ENCODE data around the gene HIRIP3. TPM values are rescaled to one million over a fixed set of nuclear protein-coding genes. Genes with fewer than 3 reads are reported as not detected.

HIRIP3 gene
- total and polyA plus RNA-seq, 2 of the 13 experiments (the other 11 are each of a cell fraction or from before 2014, with no cell fraction given), result 12.6 to 17.2 TPM

DNA sequence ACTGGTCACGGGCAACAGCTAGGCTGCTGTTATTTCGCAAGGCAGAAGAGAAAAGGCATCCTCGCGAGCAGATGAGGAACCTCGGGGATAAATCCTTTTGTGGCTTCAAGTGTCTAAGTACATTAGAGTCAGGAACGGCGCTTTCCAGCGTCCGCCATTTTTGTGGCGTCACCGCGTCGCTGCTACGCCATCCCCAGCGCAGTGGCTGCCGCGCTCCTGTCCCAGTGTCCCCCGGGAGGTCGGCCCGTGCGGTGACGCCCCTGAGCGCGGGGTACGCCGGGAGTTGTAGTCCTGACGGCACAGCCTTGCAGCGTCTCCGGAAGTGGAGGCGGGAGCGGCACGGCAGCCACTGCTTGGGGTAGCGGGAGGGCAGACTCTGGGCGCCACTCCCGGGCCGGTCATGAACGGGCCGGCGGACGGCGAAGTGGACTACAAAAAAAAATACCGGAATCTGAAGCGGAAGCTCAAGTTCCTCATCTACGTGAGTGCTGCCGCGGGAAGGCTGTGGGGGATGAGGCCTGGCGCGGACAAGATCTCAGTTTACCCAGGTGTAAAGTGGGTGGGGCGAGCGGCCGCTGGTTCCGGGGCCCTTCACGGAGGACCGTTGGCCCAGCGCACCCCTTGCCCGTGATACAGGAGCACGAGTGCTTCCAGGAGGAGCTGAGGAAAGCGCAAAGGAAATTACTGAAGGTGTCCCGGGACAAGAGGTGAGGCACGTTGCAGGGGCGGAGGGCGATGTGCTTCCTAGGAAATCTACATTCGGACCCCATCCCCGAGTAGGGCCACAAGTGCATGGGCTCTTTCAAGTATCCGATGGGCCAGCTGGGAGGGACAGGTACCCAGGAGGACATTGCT is 721 bp upstream of the HIRIP3 start, which contains the start of gene INO80E (continued):
- TF ChIP-seq, protein P1, sequence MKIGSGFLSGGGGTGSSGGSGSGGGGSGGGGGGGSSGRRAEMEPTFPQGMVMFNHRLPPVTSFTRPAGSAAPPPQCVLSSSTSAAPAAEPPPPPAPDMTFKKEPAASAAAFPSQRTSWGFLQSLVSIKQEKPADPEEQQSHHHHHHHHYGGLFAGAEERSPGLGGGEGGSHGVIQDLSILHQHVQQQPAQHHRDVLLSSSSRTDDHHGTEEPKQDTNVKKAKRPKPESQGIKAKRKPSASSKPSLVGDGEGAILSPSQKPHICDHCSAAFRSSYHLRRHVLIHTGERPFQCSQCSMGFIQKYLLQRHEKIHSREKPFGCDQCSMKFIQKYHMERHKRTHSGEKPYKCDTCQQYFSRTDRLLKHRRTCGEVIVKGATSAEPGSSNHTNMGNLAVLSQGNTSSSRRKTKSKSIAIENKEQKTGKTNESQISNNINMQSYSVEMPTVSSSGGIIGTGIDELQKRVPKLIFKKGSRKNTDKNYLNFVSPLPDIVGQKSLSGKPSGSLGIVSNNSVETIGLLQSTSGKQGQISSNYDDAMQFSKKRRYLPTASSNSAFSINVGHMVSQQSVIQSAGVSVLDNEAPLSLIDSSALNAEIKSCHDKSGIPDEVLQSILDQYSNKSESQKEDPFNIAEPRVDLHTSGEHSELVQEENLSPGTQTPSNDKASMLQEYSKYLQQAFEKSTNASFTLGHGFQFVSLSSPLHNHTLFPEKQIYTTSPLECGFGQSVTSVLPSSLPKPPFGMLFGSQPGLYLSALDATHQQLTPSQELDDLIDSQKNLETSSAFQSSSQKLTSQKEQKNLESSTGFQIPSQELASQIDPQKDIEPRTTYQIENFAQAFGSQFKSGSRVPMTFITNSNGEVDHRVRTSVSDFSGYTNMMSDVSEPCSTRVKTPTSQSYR (CRISPR knock-in tag; IDR thresholded peaks at IDR 0.05; ENCODE audit: borderline replicate concordance), result peak; percentile 2; the same call in 1 of the 2 replicates
- TF ChIP-seq, protein P2, sequence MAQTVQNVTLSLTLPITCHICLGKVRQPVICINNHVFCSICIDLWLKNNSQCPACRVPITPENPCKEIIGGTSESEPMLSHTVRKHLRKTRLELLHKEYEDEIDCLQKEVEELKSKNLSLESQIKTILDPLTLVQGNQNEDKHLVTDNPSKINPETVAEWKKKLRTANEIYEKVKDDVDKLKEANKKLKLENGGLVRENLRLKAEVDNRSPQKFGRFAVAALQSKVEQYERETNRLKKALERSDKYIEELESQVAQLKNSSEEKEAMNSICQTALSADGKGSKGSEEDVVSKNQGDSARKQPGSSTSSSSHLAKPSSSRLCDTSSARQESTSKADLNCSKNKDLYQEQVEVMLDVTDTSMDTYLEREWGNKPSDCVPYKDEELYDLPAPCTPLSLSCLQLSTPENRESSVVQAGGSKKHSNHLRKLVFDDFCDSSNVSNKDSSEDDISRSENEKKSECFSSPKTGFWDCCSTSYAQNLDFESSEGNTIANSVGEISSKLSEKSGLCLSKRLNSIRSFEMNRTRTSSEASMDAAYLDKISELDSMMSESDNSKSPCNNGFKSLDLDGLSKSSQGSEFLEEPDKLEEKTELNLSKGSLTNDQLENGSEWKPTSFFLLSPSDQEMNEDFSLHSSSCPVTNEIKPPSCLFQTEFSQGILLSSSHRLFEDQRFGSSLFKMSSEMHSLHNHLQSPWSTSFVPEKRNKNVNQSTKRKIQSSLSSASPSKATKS (CRISPR knock-in tag; IDR thresholded peaks at IDR 0.05), result peak; percentile 92; the same call in 1 of the 2 replicates
- TF ChIP-seq, protein P3, sequence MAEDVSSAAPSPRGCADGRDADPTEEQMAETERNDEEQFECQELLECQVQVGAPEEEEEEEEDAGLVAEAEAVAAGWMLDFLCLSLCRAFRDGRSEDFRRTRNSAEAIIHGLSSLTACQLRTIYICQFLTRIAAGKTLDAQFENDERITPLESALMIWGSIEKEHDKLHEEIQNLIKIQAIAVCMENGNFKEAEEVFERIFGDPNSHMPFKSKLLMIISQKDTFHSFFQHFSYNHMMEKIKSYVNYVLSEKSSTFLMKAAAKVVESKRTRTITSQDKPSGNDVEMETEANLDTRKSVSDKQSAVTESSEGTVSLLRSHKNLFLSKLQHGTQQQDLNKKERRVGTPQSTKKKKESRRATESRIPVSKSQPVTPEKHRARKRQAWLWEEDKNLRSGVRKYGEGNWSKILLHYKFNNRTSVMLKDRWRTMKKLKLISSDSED (CRISPR knock-in tag; IDR thresholded peaks at IDR 0.05), result no peak
- TF ChIP-seq RFX3 (CRISPR knock-in tag; IDR thresholded peaks at IDR 0.05), result no peak
- 0 out of 2 replicates have a peak, but pooled peaks have one; percentile 27 for TF ChIP-seq CENPT (CRISPR knock-in tag; IDR thresholded peaks at IDR 0.05; ENCODE audit: low read depth)
- TF ChIP-seq GTF2F1 (IDR thresholded peaks at IDR 0.05; ENCODE audit: low read length), result no peak
- TF ChIP-seq HNF4G (IDR thresholded peaks at IDR 0.05; ENCODE audit: borderline replicate concordance, low read depth, low read length), result no peak
- TF ChIP-seq HNF4G (CRISPR knock-in tag; IDR thresholded peaks at IDR 0.05; ENCODE audit: borderline replicate concordance, low read depth), result no peak; the same call in 1 of the 2 replicates
- 0 out of 2 replicates have a peak, but pooled peaks have one; percentile 62 for TF ChIP-seq SOX5 (CRISPR knock-in tag; IDR thresholded peaks at IDR 0.05; ENCODE audit: borderline replicate concordance)
- no peak; the same call in 1 of the 2 replicates for TF ChIP-seq ZNF136 (CRISPR knock-in tag; IDR thresholded peaks at IDR 0.05; ENCODE audit: low read depth)
- peak; percentile 67 for TF ChIP-seq ZNF317 (CRISPR knock-in tag; IDR thresholded peaks at IDR 0.05)
- TF ChIP-seq ZNF264 (CRISPR knock-in tag; IDR thresholded peaks at IDR 0.05), result peak; percentile 61
- TF ChIP-seq, protein P4, sequence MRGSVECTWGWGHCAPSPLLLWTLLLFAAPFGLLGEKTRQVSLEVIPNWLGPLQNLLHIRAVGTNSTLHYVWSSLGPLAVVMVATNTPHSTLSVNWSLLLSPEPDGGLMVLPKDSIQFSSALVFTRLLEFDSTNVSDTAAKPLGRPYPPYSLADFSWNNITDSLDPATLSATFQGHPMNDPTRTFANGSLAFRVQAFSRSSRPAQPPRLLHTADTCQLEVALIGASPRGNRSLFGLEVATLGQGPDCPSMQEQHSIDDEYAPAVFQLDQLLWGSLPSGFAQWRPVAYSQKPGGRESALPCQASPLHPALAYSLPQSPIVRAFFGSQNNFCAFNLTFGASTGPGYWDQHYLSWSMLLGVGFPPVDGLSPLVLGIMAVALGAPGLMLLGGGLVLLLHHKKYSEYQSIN (CRISPR knock-in tag; IDR thresholded peaks at IDR 0.05; ENCODE audit: borderline replicate concordance), result no peak
- TF ChIP-seq CBX2 (IDR thresholded peaks at IDR 0.05; ENCODE audit: low read depth, low read length), result no peak
- TF ChIP-seq CBX2 (CRISPR knock-in tag; IDR thresholded peaks at IDR 0.05; ENCODE audit: low read depth), result no peak
- TF ChIP-seq, protein P5, sequence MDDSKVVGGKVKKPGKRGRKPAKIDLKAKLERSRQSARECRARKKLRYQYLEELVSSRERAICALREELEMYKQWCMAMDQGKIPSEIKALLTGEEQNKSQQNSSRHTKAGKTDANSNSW (CRISPR knock-in tag; IDR thresholded peaks at IDR 0.05; ENCODE audit: borderline replicate concordance), result peak; percentile 28; the same call in 1 of the 2 replicates
- TF ChIP-seq CEBPB (IDR thresholded peaks at IDR 0.05; ENCODE audit: borderline replicate concordance, low read depth, low read length), result 0 out of 2 replicates have a peak, but pooled peaks have one; percentile 41
- TF ChIP-seq SAFB2 (CRISPR knock-in tag; IDR thresholded peaks at IDR 0.05; ENCODE audit: borderline replicate concordance, low read depth), result 0 out of 2 replicates have a peak, but pooled peaks have one; percentile 36
- TF ChIP-seq HNRNPLL (IDR thresholded peaks at IDR 0.05; ENCODE audit: low read depth, low read length, poor library complexity, severe bottlenecking), result peak; percentile 91
- TF ChIP-seq RXRB (CRISPR knock-in tag; IDR thresholded peaks at IDR 0.05; ENCODE audit: borderline replicate concordance), result peak; percentile 76
- TF ChIP-seq MYC (CRISPR knock-in tag; IDR thresholded peaks at IDR 0.05; ENCODE audit: borderline replicate concordance), result peak; percentile 68

Data from HepG2 (cell line).